Calu3 (cell line): ENCODE data around the gene EP400. TPM values are rescaled to one million over a fixed set of nuclear protein-coding genes. Genes with fewer than 3 reads are reported as not detected.

Experiments used
- BruUV-seq: library from RNA; stranded (reverse); fragments of 400-500 nt; replicated peaks from 2 replicates; lab custom pipeline; 2021; lab: Mats Ljungman, UMichigan
- CTCF ChIA-PET: fragments of 300-600 bp; sonication (Branson Sonifier 250); formaldehyde crosslinking; loops from one replicate; lab custom pipeline; 2022; ENCODE audit warnings: antibody characterized with exemption; lab: Charles Lee
- DNase-seq: peaks from one replicate; pipeline ENCODE4 v3.0.0; 2022
- H3K27ac Mint-ChIP-seq: one replicate; pipeline ENCODE4 v1.8.0; 2022; ENCODE audit warnings: mixed read lengths; ENCODE audit not compliant: unreplicated experiment
- H3K27me3 Mint-ChIP-seq: one replicate; pipeline ENCODE4 v1.8.0; 2022; ENCODE audit warnings: mixed read lengths; ENCODE audit not compliant: unreplicated experiment
- H3K36me3 Mint-ChIP-seq: one replicate; pipeline ENCODE4 v1.8.0; 2022; ENCODE audit warnings: mild to moderate bottlenecking, moderate library complexity, mixed read lengths; ENCODE audit not compliant: insufficient read depth, unreplicated experiment
- H3K4me1 Mint-ChIP-seq: one replicate; pipeline ENCODE4 v1.8.0; 2022; ENCODE audit warnings: mild to moderate bottlenecking, low read depth, mixed read lengths; ENCODE audit not compliant: unreplicated experiment
- H3K4me3 Mint-ChIP-seq: one replicate; pipeline ENCODE4 v1.8.0; 2022; ENCODE audit warnings: mild to moderate bottlenecking, low read depth, moderate library complexity, mixed read lengths; ENCODE audit not compliant: unreplicated experiment
- H3K9me3 Mint-ChIP-seq: one replicate; pipeline ENCODE4 v1.8.0; 2022; ENCODE audit warnings: low read depth, mixed read lengths; ENCODE audit not compliant: unreplicated experiment
- CTCF ChIP-seq: fragments of 200-600 bp; IDR thresholded peaks from one replicate; pipeline ENCODE4 v1.8.0; 2022; ENCODE audit warnings: antibody characterized with exemption; ENCODE audit not compliant: unreplicated experiment
- intact Hi-C: fragments of 100-400 bp; cut with micrococcal nuclease; formaldehyde crosslinking; loops from one replicate; pipeline ENCODE4 v1.10.0; 2022; ENCODE audit not compliant: unreplicated experiment
- total RNA-seq: library from RNA; stranded (reverse); gene quantifications from 2 replicates; pipeline ENCODE4 v1.2.3, GENCODE V29; 2022

Gene EP400
- total RNA-seq, 1 experiment from 2014 or later: 88.7 TPM

GRCh38 chr12:132014092-132014914 is 64.6 kb downstream of the EP400 start:
- Mint-ChIP-seq H3K4me1 (no peaks in the 10 kb centered on the region), H3K4me3 (no peak overlapping the region), H3K27ac (peak overlapping the region; percentile 31), H3K27me3 (no peaks in the 10 kb centered on the region), H3K9me3 (no peaks in the 10 kb centered on the region), H3K36me3 (peaks cover 67% of the 10 kb centered on the region)
- CTCF ChIA-PET: no interaction called here
- no TSS peak for BruUV-seq
- no peak for TF ChIP-seq CTCF
- intact Hi-C loops: no loop called here
- DNase-seq: no peak

DNA sequence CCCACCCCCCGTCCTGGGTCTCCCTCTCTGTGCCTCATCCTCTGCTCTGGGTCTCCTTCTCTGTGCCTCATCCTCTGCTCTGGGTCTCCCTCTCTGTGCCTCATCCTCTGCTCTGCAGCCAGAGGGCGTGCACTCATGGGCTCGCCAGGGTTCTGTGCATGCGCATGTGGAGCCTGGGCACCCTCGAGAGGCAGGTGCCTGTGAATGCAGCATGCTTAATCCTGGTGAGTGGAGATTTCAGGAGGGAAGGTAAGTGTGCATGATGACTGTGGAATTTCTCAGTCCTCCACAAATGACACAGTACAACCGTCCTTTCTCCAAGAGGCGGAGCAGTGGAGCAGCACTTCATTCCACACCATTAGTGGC is 65.2 kb downstream of the EP400 start:
- peak overlapping the region; percentile 31 for H3K27ac Mint-ChIP-seq
- DNase-seq: no peak
- H3K4me3 Mint-ChIP-seq: no peak overlapping the region
- H3K27me3 Mint-ChIP-seq: no peaks in the 10 kb centered on the region
- no TSS peak for BruUV-seq
- CTCF ChIA-PET: no interaction called here
- H3K9me3 Mint-ChIP-seq: no peaks in the 10 kb centered on the region
- H3K4me1 Mint-ChIP-seq: no peaks in the 10 kb centered on the region
- no peak for TF ChIP-seq CTCF
- intact Hi-C loops: no loop called here
- H3K36me3 Mint-ChIP-seq: peaks cover 72% of the 10 kb centered on the region

- no TSS peak for BruUV-seq
- H3K27ac Mint-ChIP-seq: no peak overlapping the region
- no peak for DNase-seq
- H3K4me3 Mint-ChIP-seq: no peak overlapping the region
- intact Hi-C loops: no loop called here
- CTCF ChIA-PET: no interaction called here
- TF ChIP-seq CTCF: no peak
- H3K4me1 Mint-ChIP-seq: no peaks in the 10 kb centered on the region
- H3K36me3 Mint-ChIP-seq: peaks cover 78% of the 10 kb centered on the region
- H3K9me3 Mint-ChIP-seq: no peaks in the 10 kb centered on the region
- H3K27me3 Mint-ChIP-seq: no peaks in the 10 kb centered on the region
Observed at GRCh38 chr12:132015686-132016430, 66.1 kb downstream of the EP400 start.

GRCh38 chr12:132018193-132018916 is 68.6 kb downstream of the EP400 start:
- H3K9me3 Mint-ChIP-seq: no peaks in the 10 kb centered on the region
- H3K4me3 Mint-ChIP-seq: no peak overlapping the region
- H3K36me3 Mint-ChIP-seq: peaks cover 70% of the 10 kb centered on the region
- intact Hi-C loops: no loop called here
- no peak overlapping the region for H3K27ac Mint-ChIP-seq
- DNase-seq: no peak
- BruUV-seq: no TSS peak
- CTCF ChIA-PET: no interaction called here
- TF ChIP-seq CTCF: no peak
- H3K4me1 Mint-ChIP-seq: no peaks in the 10 kb centered on the region
- no peaks in the 10 kb centered on the region for H3K27me3 Mint-ChIP-seq
